ENCODE results near the gene ARID1B.

DNA sequence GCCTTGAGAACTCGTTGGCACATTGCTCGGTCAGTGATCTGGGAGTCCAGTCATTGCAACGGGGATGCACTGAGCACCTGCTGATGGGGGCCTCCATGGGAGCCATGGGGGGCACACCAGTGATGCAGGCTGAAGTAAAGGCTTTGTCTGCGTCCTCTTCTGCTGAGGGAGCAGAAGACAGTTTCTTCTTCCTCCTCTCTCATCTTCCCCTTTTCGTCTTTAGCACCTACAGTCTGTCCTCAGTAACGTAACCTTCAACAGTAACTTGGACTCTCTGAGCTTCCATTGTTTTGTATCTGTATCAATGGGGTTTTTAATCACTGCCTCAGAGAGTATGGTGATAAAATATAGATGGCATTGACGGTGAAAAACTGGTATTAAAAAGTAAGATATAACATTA, 306.2 kb downstream of the ARID1B start:
- TF ChIP-seq, protein P1, sequence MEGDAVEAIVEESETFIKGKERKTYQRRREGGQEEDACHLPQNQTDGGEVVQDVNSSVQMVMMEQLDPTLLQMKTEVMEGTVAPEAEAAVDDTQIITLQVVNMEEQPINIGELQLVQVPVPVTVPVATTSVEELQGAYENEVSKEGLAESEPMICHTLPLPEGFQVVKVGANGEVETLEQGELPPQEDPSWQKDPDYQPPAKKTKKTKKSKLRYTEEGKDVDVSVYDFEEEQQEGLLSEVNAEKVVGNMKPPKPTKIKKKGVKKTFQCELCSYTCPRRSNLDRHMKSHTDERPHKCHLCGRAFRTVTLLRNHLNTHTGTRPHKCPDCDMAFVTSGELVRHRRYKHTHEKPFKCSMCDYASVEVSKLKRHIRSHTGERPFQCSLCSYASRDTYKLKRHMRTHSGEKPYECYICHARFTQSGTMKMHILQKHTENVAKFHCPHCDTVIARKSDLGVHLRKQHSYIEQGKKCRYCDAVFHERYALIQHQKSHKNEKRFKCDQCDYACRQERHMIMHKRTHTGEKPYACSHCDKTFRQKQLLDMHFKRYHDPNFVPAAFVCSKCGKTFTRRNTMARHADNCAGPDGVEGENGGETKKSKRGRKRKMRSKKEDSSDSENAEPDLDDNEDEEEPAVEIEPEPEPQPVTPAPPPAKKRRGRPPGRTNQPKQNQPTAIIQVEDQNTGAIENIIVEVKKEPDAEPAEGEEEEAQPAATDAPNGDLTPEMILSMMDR (conservative IDR thresholded peaks at IDR 0.05; ENCODE audit: low read depth, low read length), result no peak
- TF ChIP-seq EZH2 (IDR thresholded peaks at IDR 0.05; ENCODE audit: low read length, unreplicated experiment) (no peak), EZH2phosphoT487 (IDR thresholded peaks at IDR 0.05; ENCODE audit: borderline replicate concordance, low read length) (no peak)
